ENCODE data around the gene SMPDL3B. TPM values are rescaled to one million over a fixed set of nuclear protein-coding genes. Genes with fewer than 3 reads are reported as not detected.

Gene SMPDL3B
- total RNA-seq, 2 donors from 2014 or later, result not detected

GRCh38 chr1:27951396-27951795 lies 16.6 kb downstream of the SMPDL3B start:
- H3K4me3 Mint-ChIP-seq, result no peak overlapping the region

GRCh38 chr1:27952147-27952546 lies 17.3 kb downstream of the SMPDL3B start:
- H3K9me3 ChIP-seq (ENCODE audit: control insufficient read depth, low read length, poor library complexity, severe bottlenecking), result no peaks in the 10 kb centered on the region
- Mint-ChIP-seq H3K4me3 (no peak overlapping the region), H3K27me3 (peaks cover 6% of the 10 kb centered on the region), H3K36me3 (ENCODE audit: low read depth) (no peaks in the 10 kb centered on the region), H3K27ac (no peak overlapping the region), H3K4me1 (peaks cover 6% of the 10 kb centered on the region)
- ATAC-seq (no peak), DNase-seq (no peak)

More at GRCh38 chr1:27951396-27951795, 16.6 kb downstream of the SMPDL3B start:
- Mint-ChIP-seq H3K27me3 (peaks cover 5% of the 10 kb centered on the region), H3K36me3 (ENCODE audit: low read depth) (no peaks in the 10 kb centered on the region), H3K4me1 (peaks cover 2% of the 10 kb centered on the region), H3K27ac (no peak overlapping the region)
- no peaks in the 10 kb centered on the region for H3K9me3 ChIP-seq (ENCODE audit: control insufficient read depth, low read length, poor library complexity, severe bottlenecking)
- ATAC-seq (no peak), DNase-seq (no peak)

GRCh38 chr1:27954186-27954585 lies 19.4 kb downstream of the SMPDL3B start:
- peaks cover 6% of the 10 kb centered on the region for H3K27me3 Mint-ChIP-seq
- no peak overlapping the region for H3K4me3 Mint-ChIP-seq
- no peak for DNase-seq
- H3K27ac Mint-ChIP-seq, result no peak overlapping the region
- no peak for ATAC-seq
- peaks cover 9% of the 10 kb centered on the region for H3K4me1 Mint-ChIP-seq
- no peaks in the 10 kb centered on the region for H3K36me3 Mint-ChIP-seq (ENCODE audit: low read depth)
- no peaks in the 10 kb centered on the region for H3K9me3 ChIP-seq (ENCODE audit: control insufficient read depth, low read length, poor library complexity, severe bottlenecking)

GRCh38 chr1:27955076-27955475 lies 20.3 kb downstream of the SMPDL3B start:
- Mint-ChIP-seq H3K4me3 (no peak overlapping the region), H3K36me3 (ENCODE audit: low read depth) (no peaks in the 10 kb centered on the region)
- no peak for ATAC-seq

GRCh38 chr1:27956761-27957160 lies 22.0 kb downstream of the SMPDL3B start:
- H3K4me3 Mint-ChIP-seq, result no peak overlapping the region
- peaks cover 17% of the 10 kb centered on the region for H3K4me1 Mint-ChIP-seq
- ATAC-seq (no peak), DNase-seq (no peak)
- H3K36me3 Mint-ChIP-seq (ENCODE audit: low read depth), result no peaks in the 10 kb centered on the region
- no peak overlapping the region for H3K27ac Mint-ChIP-seq
- peaks cover 6% of the 10 kb centered on the region for H3K27me3 Mint-ChIP-seq
- H3K9me3 ChIP-seq (ENCODE audit: control insufficient read depth, low read length, poor library complexity, severe bottlenecking), result no peaks in the 10 kb centered on the region

More at GRCh38 chr1:27955076-27955475, 20.3 kb downstream of the SMPDL3B start:
- no peak overlapping the region for H3K27ac Mint-ChIP-seq
- peaks cover 11% of the 10 kb centered on the region for H3K4me1 Mint-ChIP-seq
- no peak for DNase-seq
- peaks cover 6% of the 10 kb centered on the region for H3K27me3 Mint-ChIP-seq
- no peaks in the 10 kb centered on the region for H3K9me3 ChIP-seq (ENCODE audit: control insufficient read depth, low read length, poor library complexity, severe bottlenecking)

DNA sequence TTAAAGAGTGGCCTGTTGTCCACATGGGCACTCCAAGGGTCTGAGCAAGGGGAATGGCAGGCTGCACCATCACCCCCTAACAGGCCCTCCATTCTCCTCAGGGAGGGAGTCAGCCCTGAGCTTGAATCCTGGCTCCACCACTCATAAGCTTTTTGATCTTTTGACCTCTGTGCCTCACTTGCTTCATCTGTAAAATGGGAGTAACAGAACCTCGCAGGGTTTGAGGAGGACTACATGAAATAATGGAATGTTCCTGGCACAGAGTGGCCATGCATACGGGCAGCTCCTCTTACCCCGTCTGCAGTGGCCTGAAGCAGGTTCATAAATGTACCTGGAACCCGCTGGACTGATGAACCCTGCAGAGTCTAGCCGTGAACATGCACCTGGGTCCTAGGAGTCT lies 22.9 kb downstream of the SMPDL3B start:
- Mint-ChIP-seq H3K4me1 (peaks cover 20% of the 10 kb centered on the region), H3K36me3 (ENCODE audit: low read depth) (no peaks in the 10 kb centered on the region), H3K4me3 (no peak overlapping the region), H3K27ac (no peak overlapping the region), H3K27me3 (peaks cover 6% of the 10 kb centered on the region)
- H3K9me3 ChIP-seq (ENCODE audit: control insufficient read depth, low read length, poor library complexity, severe bottlenecking), result no peaks in the 10 kb centered on the region
- DNase-seq, result no peak
- ATAC-seq, result no peak

- H3K36me3 Mint-ChIP-seq (ENCODE audit: low read depth), result no peaks in the 10 kb centered on the region
- H3K9me3 ChIP-seq (ENCODE audit: control insufficient read depth, low read length, poor library complexity, severe bottlenecking), result no peaks in the 10 kb centered on the region
- no peak overlapping the region for H3K27ac Mint-ChIP-seq
- no peak for DNase-seq
- H3K4me1 Mint-ChIP-seq, result peaks cover 24% of the 10 kb centered on the region
- H3K27me3 Mint-ChIP-seq, result peaks cover 6% of the 10 kb centered on the region
- no peak overlapping the region for H3K4me3 Mint-ChIP-seq
- ATAC-seq, result no peak
Measured at GRCh38 chr1:27958513-27958912, 23.7 kb downstream of the SMPDL3B start.

GRCh38 chr1:27959792-27960603 lies 25.2 kb downstream of the SMPDL3B start, which contains the start of gene XKR8:
TSS of gene XKR8 (plus strand) at chr1:27959973. CDS start at chr1:27960070, 97 bp downstream.
- Mint-ChIP-seq H3K27ac (peak within 1 kb of the TSS; percentile 71), H3K36me3 (ENCODE audit: low read depth) (no peaks in the 10 kb centered on the region), H3K4me3 (peak within 1 kb of the TSS; percentile 84), H3K4me1 (peaks cover 24% of the 10 kb centered on the region), H3K27me3 (peaks cover 6% of the 10 kb centered on the region)
- ATAC-seq, result peak; percentile 99
- no peaks in the 10 kb centered on the region for H3K9me3 ChIP-seq (ENCODE audit: control insufficient read depth, low read length, poor library complexity, severe bottlenecking)
- peak; percentile 77 to 84 (median 82) for DNase-seq

DNA sequence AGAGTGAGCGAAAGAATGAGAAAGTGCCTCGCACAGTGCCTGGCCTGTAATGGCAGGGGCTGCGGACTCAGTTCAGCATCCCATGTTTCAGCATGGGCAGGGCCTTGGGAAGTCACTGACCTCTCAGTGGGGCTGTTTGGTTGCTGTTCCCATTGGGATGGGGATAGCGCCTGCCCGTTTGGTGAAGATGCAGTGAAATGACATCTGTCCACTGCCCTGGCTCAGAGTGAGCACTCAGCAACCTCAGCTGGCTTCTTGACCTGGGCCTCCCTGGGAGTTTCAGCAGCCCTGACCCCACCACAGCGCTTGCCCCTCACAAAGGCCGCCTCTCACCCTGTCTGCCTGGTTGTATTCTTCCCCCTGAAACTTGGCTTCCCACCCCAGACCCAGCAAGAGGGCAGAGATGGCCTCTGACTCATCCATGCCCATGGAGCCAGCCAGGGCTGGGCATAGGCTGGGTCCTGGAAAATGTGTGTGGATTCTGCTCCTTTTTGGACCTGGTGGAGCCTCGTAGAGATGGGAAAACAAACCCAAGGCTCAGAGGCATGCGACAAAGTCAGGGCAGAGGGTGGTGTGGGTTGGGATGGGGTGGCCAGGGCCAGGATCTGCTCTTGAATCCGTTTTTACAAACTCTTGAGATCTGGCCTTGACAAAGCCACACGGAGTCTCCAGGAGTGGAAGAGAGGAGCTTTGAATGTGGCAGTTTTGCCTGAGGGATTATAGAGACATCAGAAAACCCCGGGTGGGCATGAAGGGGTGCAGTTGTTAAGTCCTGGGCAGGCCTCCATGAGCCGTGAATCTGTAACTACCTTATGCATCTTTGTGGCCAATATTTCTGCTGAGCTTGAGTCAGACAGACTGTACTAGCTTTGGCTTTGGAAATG lies 26.2 kb downstream of the SMPDL3B start:
- ATAC-seq, result no peak
- H3K36me3 Mint-ChIP-seq (ENCODE audit: low read depth), result no peaks in the 10 kb centered on the region
- H3K27me3 Mint-ChIP-seq, result peaks cover 5% of the 10 kb centered on the region
- H3K4me1 Mint-ChIP-seq, result peaks cover 24% of the 10 kb centered on the region
- peak overlapping the region; percentile 71 for H3K27ac Mint-ChIP-seq
- H3K9me3 ChIP-seq (ENCODE audit: control insufficient read depth, low read length, poor library complexity, severe bottlenecking), result no peaks in the 10 kb centered on the region
- DNase-seq, result no peak
- H3K4me3 Mint-ChIP-seq, result peak overlapping the region; percentile 84

- H3K4me3 Mint-ChIP-seq, result peak overlapping the region; percentile 84
- peaks cover 2% of the 10 kb centered on the region for H3K36me3 Mint-ChIP-seq (ENCODE audit: low read depth)
- no peak for ATAC-seq
- no peaks in the 10 kb centered on the region for H3K9me3 ChIP-seq (ENCODE audit: control insufficient read depth, low read length, poor library complexity, severe bottlenecking)
- H3K27ac Mint-ChIP-seq, result peak overlapping the region; percentile 71
- H3K27me3 Mint-ChIP-seq, result no peaks in the 10 kb centered on the region
- no peak for DNase-seq
- peaks cover 22% of the 10 kb centered on the region for H3K4me1 Mint-ChIP-seq
Measured at GRCh38 chr1:27961646-27962221, 26.9 kb downstream of the SMPDL3B start.

- Mint-ChIP-seq H3K4me1 (peaks cover 25% of the 10 kb centered on the region), H3K36me3 (ENCODE audit: low read depth) (peaks cover 5% of the 10 kb centered on the region), H3K27ac (peak overlapping the region; percentile 56), H3K4me3 (peak overlapping the region; percentile 31), H3K27me3 (no peaks in the 10 kb centered on the region)
- DNase-seq, result no peak
- no peak for ATAC-seq
- H3K9me3 ChIP-seq (ENCODE audit: control insufficient read depth, low read length, poor library complexity, severe bottlenecking), result no peaks in the 10 kb centered on the region
Measured at GRCh38 chr1:27963393-27963792, 28.6 kb downstream of the SMPDL3B start.

DNA sequence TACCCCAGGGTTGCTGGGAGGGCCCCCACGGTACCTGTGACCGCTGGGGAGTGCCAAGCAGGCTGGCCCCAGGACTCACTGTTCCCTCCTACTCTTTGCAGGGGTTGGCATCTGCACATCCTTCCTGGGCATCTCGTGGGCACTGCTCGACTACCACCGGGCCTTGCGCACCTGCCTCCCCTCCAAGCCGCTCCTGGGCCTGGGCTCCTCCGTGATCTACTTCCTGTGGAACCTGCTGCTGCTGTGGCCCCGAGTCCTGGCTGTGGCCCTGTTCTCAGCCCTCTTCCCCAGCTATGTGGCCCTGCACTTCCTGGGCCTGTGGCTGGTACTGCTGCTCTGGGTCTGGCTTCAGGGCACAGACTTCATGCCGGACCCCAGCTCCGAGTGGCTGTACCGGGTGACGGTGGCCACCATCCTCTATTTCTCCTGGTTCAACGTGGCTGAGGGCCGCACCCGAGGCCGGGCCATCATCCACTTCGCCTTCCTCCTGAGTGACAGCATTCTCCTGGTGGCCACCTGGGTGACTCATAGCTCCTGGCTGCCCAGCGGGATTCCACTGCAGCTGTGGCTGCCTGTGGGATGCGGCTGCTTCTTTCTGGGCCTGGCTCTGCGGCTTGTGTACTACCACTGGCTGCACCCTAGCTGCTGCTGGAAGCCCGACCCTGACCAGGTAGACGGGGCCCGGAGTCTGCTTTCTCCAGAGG lies 31.8 kb downstream of the SMPDL3B start:
- H3K36me3 Mint-ChIP-seq (ENCODE audit: low read depth), result peaks cover 7% of the 10 kb centered on the region
- H3K4me1 Mint-ChIP-seq, result peaks cover 27% of the 10 kb centered on the region

More for the DNA sequence above, 31.8 kb downstream of the SMPDL3B start:
- ATAC-seq (no peak), DNase-seq (no peak)
- Mint-ChIP-seq H3K27ac (no peak overlapping the region), H3K4me3 (no peak overlapping the region), H3K27me3 (no peaks in the 10 kb centered on the region)
- no peaks in the 10 kb centered on the region for H3K9me3 ChIP-seq (ENCODE audit: control insufficient read depth, low read length, poor library complexity, severe bottlenecking)
